Stomach smooth muscle (tissue), 2 donors: ENCODE results near the gene VSTM2L.

ENCODE experiments used
- H3K27ac ChIP-seq: one replicate; pipeline ENCODE4 v1.7.0; 2013; ENCODE audit warnings: mild to moderate bottlenecking, low read length, inconsistent platforms
- H3K27me3 ChIP-seq, 2 donors: one replicate each; pipeline ENCODE4 v1.7.0; 2013; ENCODE audit warnings: low read length in 2 of 2; ENCODE audit not compliant: insufficient read depth in 2 of 2, control insufficient read depth in 1 of 2
- H3K36me3 ChIP-seq, 2 donors: one replicate each; pipeline ENCODE4 v1.7.0; 2013; ENCODE audit warnings: low read length in 2 of 2; ENCODE audit not compliant: control insufficient read depth in 2 of 2, insufficient read depth in 2 of 2
- H3K4me1 ChIP-seq: one replicate; pipeline ENCODE4 v1.7.0; 2013; ENCODE audit warnings: low read length; ENCODE audit not compliant: control insufficient read depth, insufficient read depth
- H3K4me3 ChIP-seq, 2 donors: one replicate each; pipeline ENCODE4 v1.7.0; 2013; ENCODE audit warnings: low read length in 2 of 2
- H3K9ac ChIP-seq, 2 donors: one replicate each; pipeline ENCODE4 v1.7.0; 2013; ENCODE audit warnings: low read length in 2 of 2, mild to moderate bottlenecking in 1 of 2
- H3K9me3 ChIP-seq, 2 donors: one replicate each; pipeline ENCODE4 v1.7.0; 2013; ENCODE audit warnings: low read length in 2 of 2; ENCODE audit not compliant: control insufficient read depth in 2 of 2
- donor health status: healthy.
- donor health status: Pancreatic carcinoma.

VSTM2L gene

GRCh38 chr20:37903317-37904007 lies 535 bp downstream of the VSTM2L start:
- Histone ChIP-seq H3K27me3 (peaks cover 44% of the 10 kb centered on the region in 2 donors), H3K27ac (no peak overlapping the region), H3K4me1 (peaks cover 17% of the 10 kb centered on the region), H3K4me3 (peak overlapping the region in 1 of 2 donors; percentile 54), H3K36me3 (no peaks in the 10 kb centered on the region), H3K9ac (no peak overlapping the region), H3K9me3 (no peaks in the 10 kb centered on the region)

DNA sequence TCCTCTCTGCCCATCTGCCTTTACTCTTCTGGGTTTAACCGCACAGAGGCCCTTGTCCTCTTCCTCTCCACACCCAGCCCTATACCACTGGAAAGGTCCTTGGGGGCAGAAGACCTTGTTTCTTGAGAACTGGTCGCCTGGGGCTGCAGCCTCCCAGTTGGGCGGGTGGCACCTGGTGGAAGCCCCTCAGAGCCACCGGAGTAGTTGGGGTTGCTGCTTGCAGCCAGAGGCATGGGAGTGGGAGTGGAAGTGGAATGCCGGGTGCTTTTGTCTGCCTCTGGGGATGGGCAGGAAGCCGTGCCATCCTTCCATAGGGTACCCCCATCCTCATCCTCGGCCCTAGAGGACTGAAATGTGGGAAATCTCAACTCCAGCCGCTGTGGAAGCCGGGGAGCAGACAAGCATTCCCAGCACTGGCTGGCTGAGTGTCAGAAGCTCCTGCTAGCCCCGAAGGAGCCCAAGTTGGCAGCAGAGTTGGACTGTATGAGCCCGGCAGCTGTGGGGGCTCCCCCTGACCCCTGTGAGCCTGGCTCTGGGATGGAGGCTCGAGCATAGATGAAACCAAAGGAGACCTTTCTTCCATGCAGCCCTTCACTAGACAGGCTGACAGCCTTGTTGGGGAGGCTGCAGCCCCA lies 1.2 kb downstream of the VSTM2L start:
- peaks cover 17% of the 10 kb centered on the region for H3K4me1 ChIP-seq

GRCh38 chr20:37904845-37905373 lies 2.0 kb downstream of the VSTM2L start:
- Histone ChIP-seq H3K36me3 (no peaks in the 10 kb centered on the region), H3K9ac (no peak overlapping the region), H3K27me3 (peaks cover 41 to 48% of the 10 kb centered on the region in 2 donors), H3K9me3 (no peaks in the 10 kb centered on the region), H3K27ac (no peak overlapping the region), H3K4me1 (peaks cover 17% of the 10 kb centered on the region), H3K4me3 (no peak overlapping the region)

More for the DNA sequence above, 1.2 kb downstream of the VSTM2L start:
- Histone ChIP-seq H3K4me3 (peak overlapping the region in 1 of 2 donors; percentile 54), H3K27ac (no peak overlapping the region), H3K9ac (no peak overlapping the region), H3K9me3 (no peaks in the 10 kb centered on the region), H3K27me3 (peaks cover 44 to 47% of the 10 kb centered on the region in 2 donors), H3K36me3 (no peaks in the 10 kb centered on the region)

DNA sequence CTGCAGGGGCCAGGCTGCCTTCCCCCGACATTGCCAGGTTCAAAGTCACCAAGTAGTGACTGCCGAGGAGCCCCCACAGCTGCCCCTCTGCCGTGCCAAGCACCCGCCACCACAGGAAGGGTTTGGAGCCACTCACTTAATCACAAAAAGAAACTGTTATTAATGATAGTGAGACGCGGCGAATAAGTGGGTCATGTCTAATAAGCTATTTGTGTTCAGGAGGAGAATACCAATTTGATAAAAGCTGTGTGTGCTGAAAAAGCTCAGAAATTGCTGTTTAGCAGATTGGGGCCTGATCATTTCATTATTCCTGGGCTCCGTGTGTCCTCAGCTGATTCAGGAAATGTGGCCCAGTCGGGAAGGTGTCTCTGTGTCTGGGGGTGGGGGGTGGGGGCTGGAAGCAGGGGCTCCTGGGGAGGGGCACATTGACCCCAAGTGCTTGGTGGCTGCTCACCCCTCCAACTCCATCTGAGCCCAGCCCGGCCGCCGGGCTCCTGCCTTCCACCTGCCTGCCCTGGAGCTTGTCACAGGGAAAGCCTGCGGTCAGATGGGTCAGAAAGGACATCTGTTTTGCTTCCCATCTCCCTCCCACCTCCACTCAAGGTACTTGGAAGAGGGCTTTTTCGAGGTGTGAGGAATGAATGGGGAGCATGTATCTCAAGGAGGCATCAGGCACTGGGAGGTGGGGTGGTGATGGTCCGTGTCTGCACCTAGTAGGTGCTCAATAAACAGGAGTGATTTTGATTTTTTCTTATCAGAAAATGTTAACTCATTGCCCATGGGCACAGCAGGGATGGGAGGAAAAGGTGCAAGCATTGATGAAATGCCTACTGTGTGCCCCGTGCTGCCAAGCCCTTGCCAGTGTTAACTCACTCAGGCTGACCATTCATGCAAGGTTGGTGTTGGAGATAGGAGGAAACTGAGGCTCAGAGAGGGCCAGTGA lies 3.0 kb downstream of the VSTM2L start:
- Histone ChIP-seq H3K9ac (no peak overlapping the region), H3K4me3 (no peak overlapping the region), H3K4me1 (peaks cover 17% of the 10 kb centered on the region), H3K36me3 (no peaks in the 10 kb centered on the region), H3K27me3 (peaks cover 39 to 51% of the 10 kb centered on the region in 2 donors), H3K27ac (no peak overlapping the region), H3K9me3 (no peaks in the 10 kb centered on the region)

GRCh38 chr20:37907330-37907676 lies 4.4 kb downstream of the VSTM2L start:
- no peak overlapping the region for H3K9ac ChIP-seq
- H3K27me3 ChIP-seq: peaks cover 30 to 40% of the 10 kb centered on the region in 2 donors
- H3K27ac ChIP-seq: no peak overlapping the region
- H3K4me1 ChIP-seq: peaks cover 17% of the 10 kb centered on the region
- no peak overlapping the region for H3K4me3 ChIP-seq
- H3K36me3 ChIP-seq: no peaks in the 10 kb centered on the region
- no peaks in the 10 kb centered on the region for H3K9me3 ChIP-seq

GRCh38 chr20:37907677-37908401 lies 4.9 kb downstream of the VSTM2L start:
- H3K4me3 ChIP-seq: no peak overlapping the region
- no peaks in the 10 kb centered on the region for H3K9me3 ChIP-seq
- H3K4me1 ChIP-seq: peaks cover 13% of the 10 kb centered on the region
- no peak overlapping the region for H3K27ac ChIP-seq
- no peak overlapping the region for H3K9ac ChIP-seq
- H3K36me3 ChIP-seq: no peaks in the 10 kb centered on the region
- peaks cover 28 to 37% of the 10 kb centered on the region in 2 donors for H3K27me3 ChIP-seq

DNA sequence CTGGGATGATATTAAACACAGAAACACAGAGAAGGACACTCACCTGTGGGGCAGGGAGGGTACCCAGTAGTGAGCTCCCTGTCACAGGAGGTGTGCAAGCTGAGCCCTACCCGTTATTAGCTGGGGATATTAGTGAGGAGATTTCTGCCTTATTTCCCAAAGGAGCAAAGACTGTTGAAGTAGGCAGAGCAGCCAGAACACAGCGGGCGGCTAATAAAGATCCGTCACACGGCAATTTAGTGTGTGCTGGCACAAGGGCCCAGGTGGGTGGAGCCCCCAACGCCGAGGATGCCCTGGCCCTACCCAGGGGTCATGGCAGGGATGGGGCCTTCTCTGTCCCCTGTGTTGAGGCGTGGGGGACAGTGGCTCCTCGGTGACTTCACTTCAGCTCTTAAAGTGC lies 8.3 kb downstream of the VSTM2L start:
- peaks cover 21% of the 10 kb centered on the region for H3K4me1 ChIP-seq
- H3K27ac ChIP-seq: no peak overlapping the region
- no peaks in the 10 kb centered on the region for H3K36me3 ChIP-seq
- H3K27me3 ChIP-seq: peaks cover 27 to 36% of the 10 kb centered on the region in 2 donors
- no peak overlapping the region for H3K4me3 ChIP-seq
- no peak overlapping the region for H3K9ac ChIP-seq
- H3K9me3 ChIP-seq: no peaks in the 10 kb centered on the region

GRCh38 chr20:37911838-37912281 lies 8.9 kb downstream of the VSTM2L start:
- Histone ChIP-seq H3K27ac (no peak overlapping the region), H3K27me3 (peaks cover 26 to 38% of the 10 kb centered on the region in 2 donors), H3K9me3 (no peaks in the 10 kb centered on the region), H3K4me1 (peaks cover 21% of the 10 kb centered on the region), H3K4me3 (no peak overlapping the region), H3K9ac (no peak overlapping the region), H3K36me3 (no peaks in the 10 kb centered on the region)

DNA sequence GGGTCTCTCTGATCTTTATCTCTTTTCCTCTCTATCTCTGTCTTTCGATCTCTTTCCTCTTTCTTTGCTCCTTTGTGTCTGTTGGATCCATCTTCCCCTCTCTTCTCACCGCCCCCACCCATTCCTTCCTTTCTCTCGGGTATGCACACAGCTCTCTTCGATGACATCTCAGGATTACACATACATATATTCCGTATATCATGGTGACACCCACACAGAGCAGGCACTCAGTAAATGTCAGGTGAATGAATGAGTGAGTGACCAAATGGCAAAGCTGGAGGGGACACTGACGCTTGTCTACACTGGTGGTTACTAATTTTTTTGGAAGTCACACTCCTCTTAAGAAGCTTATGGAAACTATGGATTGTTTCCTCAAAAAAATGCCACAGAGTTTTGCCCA lies 9.9 kb downstream of the VSTM2L start:
- peaks cover 21% of the 10 kb centered on the region for H3K4me1 ChIP-seq
- peaks cover 26 to 34% of the 10 kb centered on the region in 2 donors for H3K27me3 ChIP-seq
- H3K9me3 ChIP-seq: no peaks in the 10 kb centered on the region
- no peak overlapping the region for H3K4me3 ChIP-seq
- H3K27ac ChIP-seq: no peak overlapping the region
- H3K36me3 ChIP-seq: no peaks in the 10 kb centered on the region
- H3K9ac ChIP-seq: no peak overlapping the region
